NT2/D1 (cell line): ENCODE results near the gene TRIL.

Source experiments
- DNase-seq: peaks from one replicate; pipeline ENCODE4 v3.0.0-alpha.2; 2011; ENCODE audit warnings: low read depth, low spot score
- H3K27me3 ChIP-seq: 2 replicates; pipeline ENCODE4 v1.6.0; 2011; ENCODE audit warnings: mild to moderate bottlenecking; ENCODE audit not compliant: insufficient read length, insufficient read depth
- H3K36me3 ChIP-seq: 2 replicates; pipeline ENCODE4 v1.6.1; 2011; ENCODE audit warnings: mild to moderate bottlenecking, low read length, mixed read lengths; ENCODE audit not compliant: insufficient read depth, insufficient read length
- H3K4me1 ChIP-seq: 2 replicates; pipeline ENCODE4 v1.5.1; 2011; ENCODE audit not compliant: insufficient read depth, insufficient read length
- H3K4me3 ChIP-seq: 2 replicates; pipeline ENCODE4 v1.5.1; 2011; ENCODE audit warnings: low read depth; ENCODE audit not compliant: insufficient read length
- H3K9ac ChIP-seq: 2 replicates; pipeline ENCODE4 v1.6.0; 2011; ENCODE audit warnings: low read depth; ENCODE audit not compliant: insufficient read length
- H3K9me3 ChIP-seq: 2 replicates; pipeline ENCODE4 v1.5.1; 2011; ENCODE audit warnings: mild to moderate bottlenecking, low read length; ENCODE audit not compliant: insufficient read depth
- SUZ12 ChIP-seq: IDR thresholded peaks from 2 replicates; pipeline ENCODE4 v1.6.1; 2011; ENCODE audit not compliant: insufficient read length, insufficient read depth; ENCODE audit errors: extremely low read depth
- YY1 ChIP-seq: IDR thresholded peaks from 2 replicates; pipeline ENCODE4 v1.6.1; 2011; ENCODE audit not compliant: insufficient read length, insufficient read depth
- ZNF274 ChIP-seq: IDR thresholded peaks from 2 replicates; pipeline ENCODE4 v1.6.1; 2011; ENCODE audit warnings: mild to moderate bottlenecking, low read depth, low read length

Gene TRIL

GRCh38 chr7:28983396-28984190 lies 25.5 kb upstream of the TRIL start:
- Histone ChIP-seq H3K36me3 (no peaks in the 10 kb centered on the region), H3K4me1 (peaks cover 12% of the 10 kb centered on the region)

GRCh38 chr7:28981161-28981465 lies 23.0 kb upstream of the TRIL start:
- DNase-seq, result no peak
- H3K4me3 ChIP-seq, result no peak overlapping the region
- H3K27me3 ChIP-seq, result no peaks in the 10 kb centered on the region
- TF ChIP-seq YY1 (no peak), SUZ12 (no peak), ZNF274 (no peak)
- peaks cover 12% of the 10 kb centered on the region for H3K4me1 ChIP-seq
- no peak overlapping the region for H3K9ac ChIP-seq
- no peaks in the 10 kb centered on the region for H3K9me3 ChIP-seq
- no peaks in the 10 kb centered on the region for H3K36me3 ChIP-seq

More at GRCh38 chr7:28983396-28984190, 25.5 kb upstream of the TRIL start:
- H3K27me3 ChIP-seq, result no peaks in the 10 kb centered on the region
- H3K9ac ChIP-seq, result no peak overlapping the region
- H3K4me3 ChIP-seq, result no peak overlapping the region
- no peaks in the 10 kb centered on the region for H3K9me3 ChIP-seq
- no peak for DNase-seq
- TF ChIP-seq ZNF274 (no peak), SUZ12 (no peak), YY1 (no peak)

GRCh38 chr7:28980451-28981160 lies 22.5 kb upstream of the TRIL start:
- no peak overlapping the region for H3K9ac ChIP-seq
- no peak overlapping the region for H3K4me3 ChIP-seq
- TF ChIP-seq ZNF274 (no peak), SUZ12 (no peak), YY1 (no peak)
- H3K4me1 ChIP-seq, result peaks cover 12% of the 10 kb centered on the region
- no peaks in the 10 kb centered on the region for H3K27me3 ChIP-seq
- no peaks in the 10 kb centered on the region for H3K36me3 ChIP-seq
- peaks cover 3% of the 10 kb centered on the region; the same call in 1 of the 2 replicates for H3K9me3 ChIP-seq
- DNase-seq, result no peak

GRCh38 chr7:28979776-28980175 lies 21.6 kb upstream of the TRIL start:
- H3K4me1 ChIP-seq, result peaks cover 8% of the 10 kb centered on the region
- no peaks in the 10 kb centered on the region for H3K27me3 ChIP-seq
- no peaks in the 10 kb centered on the region for H3K36me3 ChIP-seq
- H3K4me3 ChIP-seq, result no peak overlapping the region
- no peak for DNase-seq
- TF ChIP-seq YY1 (no peak), ZNF274 (no peak), SUZ12 (no peak)
- peaks cover 11% of the 10 kb centered on the region; the same call in 1 of the 2 replicates for H3K9me3 ChIP-seq
- H3K9ac ChIP-seq, result no peak overlapping the region

- no peaks in the 10 kb centered on the region for H3K27me3 ChIP-seq
- H3K9me3 ChIP-seq, result peaks cover 26% of the 10 kb centered on the region
- peaks cover 3% of the 10 kb centered on the region for H3K4me1 ChIP-seq
- H3K36me3 ChIP-seq, result no peaks in the 10 kb centered on the region
- no peak for DNase-seq
- TF ChIP-seq SUZ12 (no peak), YY1 (no peak)
- no peak overlapping the region for H3K4me3 ChIP-seq
- H3K9ac ChIP-seq, result no peak overlapping the region
Observed at GRCh38 chr7:28977881-28978280, 19.8 kb upstream of the TRIL start.

GRCh38 chr7:28976022-28976421 lies 17.9 kb upstream of the TRIL start:
- peaks cover 43% of the 10 kb centered on the region for H3K9me3 ChIP-seq
- H3K27me3 ChIP-seq, result no peaks in the 10 kb centered on the region
- TF ChIP-seq ZNF274, result no peak
- H3K4me1 ChIP-seq, result peaks cover 2% of the 10 kb centered on the region
- no peak overlapping the region for H3K4me3 ChIP-seq
- DNase-seq, result no peak
- H3K9ac ChIP-seq, result no peak overlapping the region
- H3K36me3 ChIP-seq, result no peaks in the 10 kb centered on the region

GRCh38 chr7:28973591-28973990 lies 15.5 kb upstream of the TRIL start:
- no peak overlapping the region for H3K4me3 ChIP-seq
- DNase-seq, result no peak
- no peaks in the 10 kb centered on the region for H3K27me3 ChIP-seq
- no peak for TF ChIP-seq YY1
- no peak for TF ChIP-seq SUZ12
- TF ChIP-seq ZNF274, result no peak
- H3K36me3 ChIP-seq, result no peaks in the 10 kb centered on the region
- no peaks in the 10 kb centered on the region for H3K4me1 ChIP-seq
- peaks cover 61% of the 10 kb centered on the region for H3K9me3 ChIP-seq
- no peak overlapping the region for H3K9ac ChIP-seq
